B cell (primary cell): ENCODE results near the gene TFCP2L1. TPM values are rescaled to one million over a fixed set of nuclear protein-coding genes. Genes with fewer than 3 reads are reported as not detected.

Source experiments
- ATAC-seq: fragments of 200-7000 bp; cut with Tn5 transposase; one replicate; pipeline ENCODE4 v1.10.0; 2021; ENCODE audit warnings: low read depth, mild to moderate bottlenecking, moderate number of reproducible peaks, moderate library complexity
- CTCF ChIA-PET: fragments of 350-600 bp; sonication (Branson Sonifier 250); formaldehyde crosslinking; loops from one replicate; lab custom pipeline; 2021; ENCODE audit warnings: antibody characterized with exemption, inconsistent platforms; lab: Charles Lee
- POLR2A ChIA-PET: fragments of 350-600 bp; sonication (Branson Sonifier 250); formaldehyde crosslinking; loops from one replicate; lab custom pipeline; 2021; ENCODE audit warnings: antibody characterized with exemption; lab: Charles Lee
- DNase-seq: peaks from one replicate; pipeline ENCODE4 v3.0.0; 2013
- H2AFZ ChIP-seq: 2 replicates; pipeline ENCODE4 v1.6.1; 2012; ENCODE audit warnings: mild to moderate bottlenecking, low read depth, low read length; ENCODE audit not compliant: insufficient read depth, poor library complexity, severe bottlenecking
- H3K27ac ChIP-seq, 2 donors: 1 replicate in 1 of 2; 2 replicates in 1 of 2; pipeline ENCODE4 v1.5.1; 2012 to 2013; ENCODE audit warnings: low read length in 2 of 2, mild to moderate bottlenecking in 2 of 2, moderate library complexity in 1 of 2
- H3K27me3 ChIP-seq, 4 experiments: fragments of 200-600 bp in 1 of 4; sonication (generic) in 1 of 4; replicated peaks in 1 of 4; 1 replicate in 2 of 4; 2 replicates in 2 of 4; pipeline versions ENCODE4 v1.6.1 to v1.7.0; 2013 to 2016; ENCODE audit warnings: low read length in 3 of 4, mild to moderate bottlenecking in 2 of 4, mixed read lengths in 1 of 4, moderate library complexity in 1 of 4; ENCODE audit not compliant: insufficient read depth in 4 of 4, control insufficient read depth in 3 of 4; ENCODE audit errors: control extremely low read depth in 1 of 4
- H3K36me3 ChIP-seq, 2 experiments: replicated peaks in 1 of 2; 1 replicate in 1 of 2; 2 replicates in 1 of 2; pipeline versions ENCODE4 v1.6.1 to v1.7.1; 2013; ENCODE audit warnings: low read length in 1 of 2; ENCODE audit not compliant: insufficient read depth in 2 of 2, control insufficient read depth in 1 of 2; ENCODE audit errors: control extremely low read depth in 1 of 2, extremely low read depth in 1 of 2
- H3K4me1 ChIP-seq, 2 donors: fragments of 200-600 bp in 1 of 2; sonication (generic) in 1 of 2; 1 replicate in 1 of 2; 2 replicates in 1 of 2; pipeline versions ENCODE4 v1.5.1 to v1.6.1; 2013 to 2017; ENCODE audit warnings: low read length in 2 of 2; ENCODE audit not compliant: control insufficient read depth in 2 of 2, insufficient read depth in 2 of 2
- H3K4me2 ChIP-seq: replicated peaks from 2 replicates; pipeline ENCODE3; 2012; ENCODE audit warnings: mild to moderate bottlenecking, low read depth, low read length; ENCODE audit not compliant: poor library complexity, severe bottlenecking
- H3K4me3 ChIP-seq, 5 experiments: fragments of 200-600 bp in 1 of 5; sonication (generic) in 1 of 5; 1 replicate in 3 of 5; 2 replicates in 2 of 5; pipeline versions ENCODE4 v1.5.1 to v1.7.0; 2011 to 2016; ENCODE audit warnings: low read length in 4 of 5, mild to moderate bottlenecking in 4 of 5, low read depth in 2 of 5, control low read depth in 1 of 5, moderate library complexity in 1 of 5; ENCODE audit not compliant: insufficient read depth in 1 of 5; ENCODE audit errors: control extremely low read depth in 1 of 5, extremely low read depth in 1 of 5
- H3K79me2 ChIP-seq: fragments of 200-600 bp; sonication (generic); one replicate; pipeline ENCODE4 v1.6.0; 2016; ENCODE audit warnings: low read length; ENCODE audit not compliant: control insufficient read depth, insufficient read depth
- H3K9ac ChIP-seq: fragments of 200-600 bp; sonication (generic); 2 replicates; pipeline ENCODE4 v1.6.1; 2017; ENCODE audit warnings: mild to moderate bottlenecking, low read length, moderate library complexity
- H3K9me3 ChIP-seq, 3 donors: one replicate each; pipeline versions ENCODE4 v1.6.1 to v1.7.1; 2013; ENCODE audit warnings: low read length in 2 of 3; ENCODE audit not compliant: control insufficient read depth in 2 of 3, insufficient read depth in 1 of 3; ENCODE audit errors: control extremely low read depth in 1 of 3
- H4K20me1 ChIP-seq: 2 replicates; pipeline ENCODE4 v1.6.0; 2012; ENCODE audit warnings: mild to moderate bottlenecking, low read length; ENCODE audit not compliant: insufficient read depth, control insufficient read depth, poor library complexity, severe bottlenecking
- H3K27ac Mint-ChIP-seq: one replicate; pipeline ENCODE4 v1.8.0; 2021; ENCODE audit warnings: mixed read lengths
- H3K27me3 Mint-ChIP-seq: one replicate; pipeline ENCODE4 v1.8.0; 2021; ENCODE audit warnings: mixed read lengths
- H3K4me1 Mint-ChIP-seq: one replicate; pipeline ENCODE4 v1.8.0; 2021; ENCODE audit warnings: mixed read lengths
- H3K4me3 Mint-ChIP-seq: one replicate; pipeline ENCODE4 v1.8.0; 2021; ENCODE audit warnings: mixed read lengths
- H3K9me3 Mint-ChIP-seq: one replicate; pipeline ENCODE4 v1.8.0; 2022; ENCODE audit warnings: mixed read lengths; ENCODE audit not compliant: insufficient read depth
- EZH2 ChIP-seq: IDR thresholded peaks from 2 replicates; pipeline ENCODE4 v1.6.1; 2012; ENCODE audit warnings: borderline replicate concordance, low read depth, mild to moderate bottlenecking, moderate library complexity, low read length; ENCODE audit not compliant: insufficient read depth, poor library complexity, severe bottlenecking
- WGBS: methylation state at CpG from one replicate; pipeline ENCODE4 v1.1.5; 2013; ENCODE audit warnings: missing lambda C conversion rate; ENCODE audit not compliant: insufficient coverage; 5-methylcytosine and 5-hydroxymethylcytosine counted together
- intact Hi-C: fragments of 100-400 bp; cut with micrococcal nuclease; formaldehyde crosslinking; loops from one replicate; pipeline ENCODE4 v1.10.0; 2022
- polyA plus RNA-seq: library from polyadenylated mRNA; depleted of rRNA; stranded (reverse); fragments of >200 nt; gene quantifications from 2 replicates; pipeline ENCODE4 v1.2.3, GENCODE V29; 2012
- total RNA-seq, 2 donors: library from RNA; stranded (reverse); fragments of 120-200 nt in 1 of 2; gene quantifications; 1 replicate in 1 of 2; 2 replicates in 1 of 2; pipeline versions ENCODE4 v1.2.3 to v1.2.4, GENCODE V29; 2013 to 2022
- TF ChIP-seq, protein P1 (sequence below): fragments of 200-600 bp; IDR thresholded peaks from one replicate; pipeline ENCODE4 v1.8.0; 2022; ENCODE audit warnings: antibody characterized with exemption, mild to moderate bottlenecking

The TFCP2L1 gene
- total and polyA plus RNA-seq, 2 donors (not counting 1 experiment from before 2014, with no cell fraction given), result 0.03 TPM; not detected in 1

DNA sequence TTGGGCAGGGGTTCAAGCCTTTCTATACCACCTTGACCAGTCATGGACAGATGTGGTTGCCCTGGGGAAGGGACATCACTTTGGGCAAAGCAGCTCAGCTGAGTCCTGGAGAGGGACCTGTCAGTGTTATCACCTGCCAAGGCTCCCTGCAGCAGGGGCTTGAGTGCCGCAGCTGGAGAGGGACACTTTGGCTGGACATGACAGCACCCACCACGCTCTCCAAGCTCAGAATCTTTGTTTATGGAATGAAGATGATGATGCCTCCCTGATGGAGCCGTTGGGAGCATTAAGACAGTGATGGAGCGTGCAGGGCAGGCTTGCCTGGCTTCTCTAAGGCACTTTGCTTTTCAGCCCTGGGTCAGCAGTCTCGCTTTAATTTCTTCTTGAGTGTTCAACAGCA is 4.3 kb upstream of the TFCP2L1 start:
- no peaks in the 10 kb centered on the region for H3K9me3 Mint-ChIP-seq
- intact Hi-C loops, result no loop called here
- no peaks in the 10 kb centered on the region for H4K20me1 ChIP-seq
- ChIA-PET POLR2A (no interaction called here), CTCF (no interaction called here)
- no peak for TF ChIP-seq EZH2
- TF ChIP-seq, protein P1, sequence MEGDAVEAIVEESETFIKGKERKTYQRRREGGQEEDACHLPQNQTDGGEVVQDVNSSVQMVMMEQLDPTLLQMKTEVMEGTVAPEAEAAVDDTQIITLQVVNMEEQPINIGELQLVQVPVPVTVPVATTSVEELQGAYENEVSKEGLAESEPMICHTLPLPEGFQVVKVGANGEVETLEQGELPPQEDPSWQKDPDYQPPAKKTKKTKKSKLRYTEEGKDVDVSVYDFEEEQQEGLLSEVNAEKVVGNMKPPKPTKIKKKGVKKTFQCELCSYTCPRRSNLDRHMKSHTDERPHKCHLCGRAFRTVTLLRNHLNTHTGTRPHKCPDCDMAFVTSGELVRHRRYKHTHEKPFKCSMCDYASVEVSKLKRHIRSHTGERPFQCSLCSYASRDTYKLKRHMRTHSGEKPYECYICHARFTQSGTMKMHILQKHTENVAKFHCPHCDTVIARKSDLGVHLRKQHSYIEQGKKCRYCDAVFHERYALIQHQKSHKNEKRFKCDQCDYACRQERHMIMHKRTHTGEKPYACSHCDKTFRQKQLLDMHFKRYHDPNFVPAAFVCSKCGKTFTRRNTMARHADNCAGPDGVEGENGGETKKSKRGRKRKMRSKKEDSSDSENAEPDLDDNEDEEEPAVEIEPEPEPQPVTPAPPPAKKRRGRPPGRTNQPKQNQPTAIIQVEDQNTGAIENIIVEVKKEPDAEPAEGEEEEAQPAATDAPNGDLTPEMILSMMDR, result no peak
- no peak overlapping the region for H3K4me2 ChIP-seq
- no peak overlapping the region for H2AFZ ChIP-seq
- peaks cover 4% of the 10 kb centered on the region for H3K4me1 Mint-ChIP-seq
- no peaks in the 10 kb centered on the region for H3K79me2 ChIP-seq
- H3K27me3 Mint-ChIP-seq, result peaks cover 29% of the 10 kb centered on the region
- ATAC-seq (no peak), DNase-seq (no peak)
- no peak overlapping the region for H3K27ac ChIP-seq
- H3K27me3 ChIP-seq, result peaks cover 0 to 16% (median 0%) of the 10 kb centered on the region in 4 experiments
- peaks cover 1 to 2% of the 10 kb centered on the region in 2 donors for H3K4me1 ChIP-seq
- no peaks in the 10 kb centered on the region for H3K36me3 ChIP-seq
- no peak overlapping the region for H3K4me3 Mint-ChIP-seq
- H3K9ac ChIP-seq, result no peak overlapping the region
- H3K27ac Mint-ChIP-seq, result no peak overlapping the region
- H3K4me3 ChIP-seq, result no peak overlapping the region
- H3K9me3 ChIP-seq, result peaks cover 0 to 4% (median 0%) of the 10 kb centered on the region in 3 donors
- 82% methylated on average over 4 of the region's 5 CpGs for WGBS

DNA sequence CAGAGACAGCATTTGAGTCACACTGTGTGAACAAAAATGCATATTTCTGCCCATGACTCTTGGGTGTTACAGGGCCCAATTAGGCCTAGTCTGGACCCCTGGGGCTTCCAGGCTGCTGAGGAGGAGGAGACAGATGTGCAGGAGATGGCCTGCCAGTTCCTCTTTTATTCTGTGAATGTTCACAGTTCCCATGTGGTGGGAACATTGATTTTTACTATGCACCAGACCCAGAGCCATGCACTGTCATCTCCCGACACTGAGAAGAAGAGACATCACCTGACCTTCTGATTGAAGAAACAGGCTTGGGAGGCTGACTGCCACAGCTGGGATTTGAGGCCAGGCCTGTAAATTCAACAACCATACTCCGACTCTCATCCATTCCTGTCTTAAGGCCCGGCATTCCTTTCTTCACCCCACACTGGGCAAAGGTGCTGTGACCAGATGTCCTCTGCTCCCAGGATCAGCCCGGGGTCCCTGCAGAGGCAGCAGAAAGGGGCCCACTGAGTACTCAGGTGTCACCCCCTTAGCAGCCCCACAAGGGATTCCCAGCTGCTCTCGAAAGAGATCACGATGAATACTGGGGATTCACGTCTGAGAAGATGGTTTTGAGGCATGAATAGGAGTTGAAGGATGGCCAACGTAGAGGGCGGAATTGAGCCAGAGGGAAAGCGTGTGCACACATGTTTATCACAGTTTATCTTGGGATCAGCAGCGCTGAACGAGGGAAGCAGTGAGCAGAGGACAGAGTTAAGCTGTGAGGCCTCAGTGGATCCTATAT is 3.6 kb upstream of the TFCP2L1 start:
- H3K4me1 ChIP-seq, result peaks cover 5 to 6% of the 10 kb centered on the region in 2 donors
- H3K36me3 ChIP-seq, result no peaks in the 10 kb centered on the region
- peaks cover 0 to 4% (median 0%) of the 10 kb centered on the region in 3 donors for H3K9me3 ChIP-seq
- no peak overlapping the region for H2AFZ ChIP-seq
- no peak overlapping the region for H3K9ac ChIP-seq
- peaks cover 0 to 16% (median 5%) of the 10 kb centered on the region in 4 experiments for H3K27me3 ChIP-seq
- ChIA-PET POLR2A (no interaction called here), CTCF (no interaction called here)
- no peak overlapping the region for H3K4me3 ChIP-seq
- Mint-ChIP-seq H3K4me1 (peaks cover 9% of the 10 kb centered on the region), H3K4me3 (no peak overlapping the region), H3K9me3 (no peaks in the 10 kb centered on the region), H3K27me3 (peaks cover 35% of the 10 kb centered on the region), H3K27ac (no peak overlapping the region)
- no peak overlapping the region for H3K4me2 ChIP-seq
- H3K27ac ChIP-seq, result no peak overlapping the region
- H3K79me2 ChIP-seq, result no peaks in the 10 kb centered on the region
- WGBS, result 89% methylated on average over 11 of the region's 12 CpGs
- TF ChIP-seq EZH2, result no peak
- TF ChIP-seq, protein P1, result no peak
- no peaks in the 10 kb centered on the region for H4K20me1 ChIP-seq
- ATAC-seq (no peak), DNase-seq (no peak)
- intact Hi-C loops, result no loop called here
